Embryonic facial prominence (tissue), 1 donor: ENCODE data around the gene KCNG2.
"Not testable (repeated sequence)": the region's sequence is repeated elsewhere in the genome, so short reads cannot be mapped to it uniquely, and the experiment has no call there.

Source experiments
- DNase-seq: peaks from one replicate; pipeline ENCODE4 v3.0.0-alpha.2; 2016; ENCODE audit errors: extremely low spot score

Gene KCNG2

GRCh38 chr18:79870301-79871025, 72.7 kb downstream of the KCNG2 start:
- DNase-seq, result no peak

DNA sequence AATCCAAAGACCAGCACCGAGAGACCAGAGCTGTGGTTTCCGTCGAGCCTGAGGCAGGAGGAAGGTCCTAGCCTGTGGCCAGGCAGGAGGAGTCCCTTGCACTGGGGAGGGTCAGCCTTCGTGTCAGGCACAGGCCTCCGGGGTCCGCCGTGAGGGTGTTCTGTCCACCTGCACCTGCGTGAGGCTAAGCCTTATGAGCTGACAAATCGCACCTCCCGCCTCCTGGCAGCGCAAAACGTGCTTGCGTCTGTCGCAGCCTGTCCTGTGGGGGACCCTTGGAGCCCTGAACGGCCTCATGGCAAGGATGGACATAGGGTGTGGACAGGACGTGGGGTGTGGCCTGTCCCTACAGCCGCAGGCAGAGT, 73.3 kb downstream of the KCNG2 start:
- DNase-seq, result no peak

GRCh38 chr18:79871481-79872091, 73.8 kb downstream of the KCNG2 start:
- DNase-seq, result no peak

GRCh38 chr18:79872527-79873444, 75.0 kb downstream of the KCNG2 start:
- DNase-seq, result no peak

- DNase-seq, result no peak
These were observed 75.8 kb downstream of the KCNG2 start for GRCh38 chr18:79873449-79874110.

GRCh38 chr18:79874553-79875530, 77.1 kb downstream of the KCNG2 start:
- no peak for DNase-seq

- no peak for DNase-seq
These were observed 77.8 kb downstream of the KCNG2 start for GRCh38 chr18:79875531-79875919.

DNA sequence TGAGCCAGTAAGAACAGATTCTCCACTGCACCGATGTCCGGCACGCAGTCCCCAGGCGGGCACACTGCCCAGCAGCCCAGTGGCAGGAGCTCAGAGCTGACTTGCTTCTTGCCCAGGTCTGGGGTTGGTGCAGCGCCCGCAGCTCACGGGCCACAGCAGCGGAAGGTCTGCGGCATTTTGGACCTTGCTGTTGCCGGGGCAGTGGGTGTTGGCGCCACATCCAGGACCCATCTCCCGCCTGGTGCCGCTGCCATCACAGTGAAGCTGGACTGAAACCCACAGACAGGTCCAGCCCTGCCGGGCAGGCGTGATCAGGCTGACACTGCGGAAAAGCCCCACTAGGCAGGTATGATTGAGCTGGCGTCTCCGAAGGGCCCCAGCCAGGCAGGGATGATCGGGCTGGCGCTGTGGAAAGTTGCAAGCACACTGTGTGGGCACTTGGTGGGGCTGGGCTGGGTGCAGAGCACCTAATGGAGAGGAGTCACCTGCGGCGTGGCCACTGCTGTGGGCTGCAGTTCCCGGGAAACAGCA, 78.3 kb downstream of the KCNG2 start:
- DNase-seq, result no peak

DNA sequence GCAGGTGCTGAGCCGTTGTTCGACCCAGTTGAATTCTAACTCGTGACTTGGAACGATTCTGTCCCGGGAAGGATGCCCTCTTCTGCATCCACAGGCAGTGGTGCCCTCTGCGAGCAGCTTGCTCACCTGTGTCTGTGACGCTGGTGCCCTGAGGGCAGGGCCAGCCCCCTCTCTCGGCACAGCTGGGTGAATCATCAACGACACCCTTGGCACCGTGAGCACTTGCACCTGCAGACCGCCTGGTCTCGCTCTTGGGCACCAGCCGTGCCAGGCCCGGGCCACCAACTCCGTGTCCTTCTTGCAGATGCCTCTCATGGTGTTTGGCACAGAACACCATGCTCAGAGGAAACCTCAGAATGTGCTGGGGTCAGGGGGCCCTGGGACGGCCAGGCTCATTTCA, 78.8 kb downstream of the KCNG2 start:
- DNase-seq, result no peak

DNA sequence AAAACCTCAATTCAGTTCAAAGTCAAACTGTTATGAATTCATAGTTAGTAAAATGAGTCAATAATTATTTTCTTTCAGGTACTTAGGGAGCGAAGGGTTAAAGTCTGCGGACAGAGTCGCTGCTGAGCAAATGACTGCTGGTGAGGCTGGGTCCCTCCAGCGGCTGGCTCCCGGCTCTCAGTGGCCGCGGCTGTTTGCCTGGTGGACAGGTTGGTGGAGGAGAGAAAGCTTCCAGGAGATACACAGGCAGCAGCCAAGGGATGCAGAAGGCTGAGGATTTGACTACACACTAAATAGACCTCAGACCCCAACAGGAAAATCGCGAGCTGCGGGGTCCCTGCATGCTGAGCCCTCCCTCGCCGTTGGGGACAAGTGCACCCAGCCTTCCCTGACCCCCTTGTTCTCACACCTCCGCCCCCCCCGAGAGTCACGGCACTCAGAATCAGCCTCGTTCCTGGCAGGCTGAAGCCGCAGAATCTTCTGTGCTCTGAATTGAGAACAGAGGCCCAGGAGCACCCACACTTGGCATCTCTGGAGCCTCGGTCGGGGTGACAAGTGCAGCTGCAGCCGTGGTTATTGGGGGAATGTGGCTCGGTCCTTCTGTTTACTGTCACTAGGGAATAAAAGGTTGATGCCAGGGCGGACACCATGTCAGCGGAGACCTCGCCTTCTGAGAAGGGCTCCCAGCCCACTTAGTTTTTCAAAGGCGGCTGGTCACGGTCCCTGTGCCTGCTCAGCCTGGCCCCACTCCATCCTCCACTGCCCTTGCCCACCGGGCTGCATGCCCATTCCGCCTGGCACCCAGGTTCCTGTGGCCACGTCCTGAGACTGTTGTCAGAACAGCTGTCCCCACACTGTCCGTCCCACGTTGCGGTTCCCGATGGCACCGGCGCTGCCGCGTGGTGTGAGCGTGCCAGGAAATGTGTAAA, 79.7 kb downstream of the KCNG2 start:
- DNase-seq, result no peak

- not testable (repeated sequence) for DNase-seq
These were observed 80.5 kb downstream of the KCNG2 start for GRCh38 chr18:79878246-79878645.

DNA sequence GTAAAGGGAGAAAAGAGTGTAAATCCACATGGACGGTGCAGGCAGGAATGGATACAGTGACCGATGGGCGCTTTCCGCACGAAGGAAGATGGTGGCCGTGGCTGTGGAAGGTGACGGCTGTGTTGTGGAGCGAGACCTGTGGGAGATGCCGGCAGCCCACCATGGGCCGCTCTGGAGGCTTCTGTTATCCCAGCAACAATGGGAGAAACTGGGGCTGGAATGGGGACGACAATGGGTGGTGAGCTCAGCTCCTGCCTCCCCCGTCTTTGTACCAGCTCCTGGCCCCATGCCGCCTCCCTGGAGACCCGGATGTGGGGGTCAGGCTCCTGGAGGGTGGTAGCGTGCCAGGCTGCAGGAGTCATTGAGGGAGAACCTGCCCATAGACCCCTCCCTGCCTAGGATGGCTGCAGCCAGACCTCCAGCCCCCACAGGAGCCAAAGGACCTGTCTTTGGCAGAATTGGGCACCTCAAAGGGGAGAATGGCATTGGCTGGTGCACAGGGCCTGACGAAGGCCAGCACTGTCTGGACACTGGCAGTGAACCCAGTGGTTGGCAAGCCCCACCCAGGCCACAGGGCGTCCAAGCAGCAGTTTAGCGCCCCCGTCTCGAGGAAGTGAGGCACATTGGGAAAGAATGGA, 81.1 kb downstream of the KCNG2 start:
- no peak for DNase-seq

- no peak for DNase-seq
These were observed 81.8 kb downstream of the KCNG2 start for GRCh38 chr18:79879566-79879965.

GRCh38 chr18:79881695-79882094, 84.0 kb downstream of the KCNG2 start:
- DNase-seq, result no peak

GRCh38 chr18:79882522-79883241, 84.9 kb downstream of the KCNG2 start:
- no peak for DNase-seq

- no peak for DNase-seq
These were observed 85.9 kb downstream of the KCNG2 start for GRCh38 chr18:79883461-79884293.

DNA sequence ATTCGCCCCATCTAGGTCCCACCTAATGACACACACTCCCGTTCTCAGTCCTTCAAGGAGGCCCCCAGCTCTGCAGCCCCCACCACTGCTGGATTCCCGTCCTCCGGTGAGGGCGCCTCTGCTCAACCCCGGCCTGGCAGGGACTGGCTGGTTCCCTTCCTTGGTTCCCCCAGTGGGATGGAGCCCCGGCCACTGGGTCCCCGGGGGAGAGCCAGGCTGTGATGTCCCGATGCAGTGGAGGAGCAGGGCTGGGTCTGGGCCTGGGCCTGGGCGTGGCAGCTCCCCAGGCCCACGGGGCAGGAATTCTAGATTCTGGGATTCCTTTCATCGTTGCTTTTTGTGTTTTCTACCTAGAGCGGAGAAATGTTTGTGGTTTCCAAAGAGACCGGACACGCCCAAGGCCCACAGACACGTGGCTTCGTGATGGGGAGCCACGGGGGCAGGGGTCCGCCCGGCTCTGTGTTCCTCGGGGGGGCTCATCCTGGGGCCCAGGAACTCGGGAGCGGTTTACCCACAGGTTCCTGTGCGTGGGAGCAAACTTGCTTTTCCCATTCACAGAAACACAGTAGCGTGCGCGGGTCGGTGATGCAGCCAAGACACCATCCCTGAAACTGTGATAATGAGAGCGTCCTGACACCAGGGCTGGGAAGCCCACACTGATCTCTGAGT, 86.7 kb downstream of the KCNG2 start:
- DNase-seq, result no peak
